Measurements from ENCODE around the gene OR5AC2.
A peak's percentile ranks its signal among the peaks of the same experiment; 100 is the strongest.

OR5AC2 gene

DNA sequence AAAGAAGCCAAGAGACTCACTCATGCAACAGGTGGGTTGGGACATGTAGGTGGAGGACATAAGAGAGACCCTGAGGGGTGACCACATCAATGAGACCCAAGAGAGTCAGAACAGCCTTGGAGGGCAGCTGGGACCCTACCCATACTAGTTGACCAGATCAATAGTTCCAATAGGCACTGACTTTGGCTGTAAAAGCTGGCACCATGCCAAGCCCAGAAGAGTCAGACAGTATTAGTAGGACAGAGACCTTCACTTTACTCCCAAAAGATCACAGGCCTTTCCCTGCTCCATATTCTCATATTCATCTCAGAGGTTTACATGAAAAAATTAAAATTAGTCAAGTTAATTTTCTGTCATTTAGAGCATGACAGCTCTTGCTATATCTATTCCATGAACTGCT lies 30.9 kb upstream of the OR5AC2 start:
- H3K9ac ChIP-seq (ENCODE audit: insufficient read length, low read depth): no peak overlapping the region
- H3K4me1 ChIP-seq (ENCODE audit: insufficient read depth, insufficient read length): peaks cover 2% of the 10 kb centered on the region
- H3K9me3 ChIP-seq (ENCODE audit: insufficient read depth, low read length): peaks cover 7% of the 10 kb centered on the region; the same call in 1 of the 2 replicates
- H3K4me3 ChIP-seq (ENCODE audit: insufficient read length, low read depth): no peak overlapping the region
- DNase-seq (ENCODE audit: low read depth, low spot score): no peak
- no peak for TF ChIP-seq ZNF274 (IDR thresholded peaks at IDR 0.05; ENCODE audit: low read depth, low read length)
- TF ChIP-seq YY1 (IDR thresholded peaks at IDR 0.05; ENCODE audit: insufficient read depth, insufficient read length): no peak
- no peaks in the 10 kb centered on the region for H3K27me3 ChIP-seq (ENCODE audit: insufficient read depth, insufficient read length)
- no peaks in the 10 kb centered on the region for H3K36me3 ChIP-seq (ENCODE audit: insufficient read depth, insufficient read length, low read length)

DNA sequence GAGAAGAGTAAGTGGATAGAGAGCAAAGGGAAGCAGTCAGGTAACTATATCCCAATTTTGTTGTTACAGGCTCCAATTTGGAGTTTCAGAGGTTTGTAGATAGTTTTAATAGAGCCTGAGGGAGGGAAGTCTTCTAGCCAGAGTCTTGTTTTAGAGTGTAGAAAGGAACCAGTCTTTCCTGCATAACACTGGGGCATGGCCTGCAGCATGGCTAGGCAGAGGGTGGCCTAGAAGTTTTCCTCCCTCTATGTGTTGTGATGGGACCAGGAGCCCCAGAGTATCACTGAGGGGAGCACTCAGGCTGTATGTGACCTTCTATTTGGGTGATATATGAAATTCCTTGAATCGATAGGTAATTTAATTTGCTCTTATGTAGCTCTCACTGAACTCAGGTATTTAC lies 29.3 kb upstream of the OR5AC2 start:
- Histone ChIP-seq H3K9me3 (ENCODE audit: insufficient read depth, low read length) (peaks cover 7% of the 10 kb centered on the region; the same call in 1 of the 2 replicates), H3K36me3 (ENCODE audit: insufficient read depth, insufficient read length, low read length) (no peaks in the 10 kb centered on the region), H3K27me3 (ENCODE audit: insufficient read depth, insufficient read length) (no peaks in the 10 kb centered on the region), H3K9ac (ENCODE audit: insufficient read length, low read depth) (no peak overlapping the region), H3K4me1 (ENCODE audit: insufficient read depth, insufficient read length) (peaks cover 2% of the 10 kb centered on the region), H3K4me3 (ENCODE audit: insufficient read length, low read depth) (no peak overlapping the region)
- no peak for DNase-seq (ENCODE audit: low read depth, low spot score)
- TF ChIP-seq YY1 (IDR thresholded peaks at IDR 0.05; ENCODE audit: insufficient read depth, insufficient read length) (no peak), SUZ12 (IDR thresholded peaks at IDR 0.05; ENCODE audit: extremely low read depth, insufficient read depth, insufficient read length) (no peak), ZNF274 (IDR thresholded peaks at IDR 0.05; ENCODE audit: low read depth, low read length) (no peak)

DNA sequence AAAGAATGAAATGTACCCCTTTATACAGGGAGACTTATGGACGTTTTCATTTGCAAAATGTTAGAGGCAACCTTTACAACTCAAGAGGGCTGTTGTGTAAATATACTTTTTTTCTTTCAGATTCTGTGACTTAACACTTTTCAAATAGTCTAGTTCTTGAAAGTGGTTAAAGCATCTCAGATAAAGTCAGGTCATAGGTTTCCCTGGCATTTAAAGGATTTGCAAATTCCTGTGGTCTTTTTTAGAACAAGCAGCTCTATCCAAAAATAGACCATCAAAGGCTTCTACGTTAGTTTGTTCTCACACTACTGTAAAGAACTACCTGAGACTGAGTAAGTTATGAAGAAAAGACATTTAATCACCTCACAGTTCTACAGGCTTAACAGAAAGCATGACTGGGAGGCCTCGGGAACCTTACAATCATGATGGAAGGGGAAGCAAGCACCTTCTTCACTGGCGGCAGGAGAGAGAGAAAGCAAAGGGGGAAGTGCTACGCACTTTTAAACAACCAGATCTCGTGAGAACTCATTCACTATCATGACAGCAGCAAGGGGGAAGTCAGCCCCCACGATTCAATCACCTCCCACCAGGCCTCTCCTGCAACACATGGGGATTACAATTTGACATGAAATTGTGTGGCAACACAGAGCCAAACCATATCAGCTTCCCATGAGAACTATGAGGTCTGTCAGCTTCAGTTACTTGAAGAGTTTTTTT lies 28.6 kb upstream of the OR5AC2 start:
- no peak for DNase-seq (ENCODE audit: low read depth, low spot score)
- H3K4me1 ChIP-seq (ENCODE audit: insufficient read depth, insufficient read length): peaks cover 2% of the 10 kb centered on the region

DNA sequence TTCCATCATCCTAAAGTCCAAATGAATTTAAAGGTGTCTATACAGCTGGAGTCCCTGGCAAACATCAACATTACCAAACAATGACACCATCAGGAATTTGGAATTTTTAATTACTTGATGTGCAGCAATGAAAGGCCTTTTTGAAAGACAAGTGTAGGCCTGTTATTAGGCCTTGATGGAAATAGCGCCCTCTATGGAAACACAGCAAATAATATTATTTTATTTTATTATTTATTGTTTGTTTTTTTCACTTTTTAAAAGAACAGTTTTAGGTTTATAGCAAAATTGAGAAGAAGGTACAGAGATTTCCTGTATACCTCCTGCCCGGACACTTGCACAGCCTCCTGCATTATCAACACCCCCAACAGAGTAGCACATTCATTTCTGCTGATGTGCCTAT lies 18.1 kb upstream of the OR5AC2 start:
- H3K9me3 ChIP-seq (ENCODE audit: insufficient read depth, low read length): no peaks in the 10 kb centered on the region
- no peak overlapping the region for H3K4me3 ChIP-seq (ENCODE audit: insufficient read length, low read depth)
- no peaks in the 10 kb centered on the region for H3K4me1 ChIP-seq (ENCODE audit: insufficient read depth, insufficient read length)
- no peaks in the 10 kb centered on the region for H3K27me3 ChIP-seq (ENCODE audit: insufficient read depth, insufficient read length)
- TF ChIP-seq YY1 (IDR thresholded peaks at IDR 0.05; ENCODE audit: insufficient read depth, insufficient read length) (no peak), SUZ12 (IDR thresholded peaks at IDR 0.05; ENCODE audit: extremely low read depth, insufficient read depth, insufficient read length) (no peak), ZNF274 (IDR thresholded peaks at IDR 0.05; ENCODE audit: low read depth, low read length) (no peak)
- no peaks in the 10 kb centered on the region for H3K36me3 ChIP-seq (ENCODE audit: insufficient read depth, insufficient read length, low read length)
- H3K9ac ChIP-seq (ENCODE audit: insufficient read length, low read depth): no peak overlapping the region
- no peak for DNase-seq (ENCODE audit: low read depth, low spot score)

More for the DNA sequence above, 28.6 kb upstream of the OR5AC2 start:
- Histone ChIP-seq H3K9me3 (ENCODE audit: insufficient read depth, low read length) (peaks cover 7% of the 10 kb centered on the region; the same call in 1 of the 2 replicates), H3K9ac (ENCODE audit: insufficient read length, low read depth) (no peak overlapping the region), H3K27me3 (ENCODE audit: insufficient read depth, insufficient read length) (no peaks in the 10 kb centered on the region), H3K36me3 (ENCODE audit: insufficient read depth, insufficient read length, low read length) (no peaks in the 10 kb centered on the region), H3K4me3 (ENCODE audit: insufficient read length, low read depth) (no peak overlapping the region)
- TF ChIP-seq YY1 (IDR thresholded peaks at IDR 0.05; ENCODE audit: insufficient read depth, insufficient read length) (no peak), SUZ12 (IDR thresholded peaks at IDR 0.05; ENCODE audit: extremely low read depth, insufficient read depth, insufficient read length) (no peak), ZNF274 (IDR thresholded peaks at IDR 0.05; ENCODE audit: low read depth, low read length) (no peak)

DNA sequence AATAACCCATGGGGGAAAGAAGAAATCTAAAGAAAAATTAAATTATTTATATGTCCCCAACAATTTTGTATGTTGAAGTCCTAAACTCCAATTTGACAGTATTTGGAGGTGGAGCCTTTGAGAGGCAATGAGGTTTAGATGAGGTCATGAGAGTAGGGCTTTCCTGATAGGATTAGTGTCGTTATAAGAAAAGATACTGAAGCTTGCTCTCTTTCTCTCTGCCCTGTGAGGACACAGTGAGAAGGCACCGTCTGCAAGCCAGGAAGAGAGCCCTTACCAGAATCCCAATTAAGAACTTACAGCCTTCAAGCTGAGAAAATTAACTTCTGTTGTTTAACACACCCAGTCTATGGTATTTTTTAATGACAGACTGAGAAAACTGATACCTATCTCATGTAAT lies 16.1 kb upstream of the OR5AC2 start:
- H3K9ac ChIP-seq (ENCODE audit: insufficient read length, low read depth): no peak overlapping the region
- no peaks in the 10 kb centered on the region for H3K4me1 ChIP-seq (ENCODE audit: insufficient read depth, insufficient read length)
- no peak for DNase-seq (ENCODE audit: low read depth, low spot score)
- no peaks in the 10 kb centered on the region for H3K27me3 ChIP-seq (ENCODE audit: insufficient read depth, insufficient read length)
- no peak for TF ChIP-seq SUZ12 (IDR thresholded peaks at IDR 0.05; ENCODE audit: extremely low read depth, insufficient read depth, insufficient read length)
- TF ChIP-seq ZNF274 (IDR thresholded peaks at IDR 0.05; ENCODE audit: low read depth, low read length): no peak
- TF ChIP-seq YY1 (IDR thresholded peaks at IDR 0.05; ENCODE audit: insufficient read depth, insufficient read length): no peak
- no peaks in the 10 kb centered on the region for H3K9me3 ChIP-seq (ENCODE audit: insufficient read depth, low read length)
- H3K36me3 ChIP-seq (ENCODE audit: insufficient read depth, insufficient read length, low read length): no peaks in the 10 kb centered on the region
- no peak overlapping the region for H3K4me3 ChIP-seq (ENCODE audit: insufficient read length, low read depth)

DNA sequence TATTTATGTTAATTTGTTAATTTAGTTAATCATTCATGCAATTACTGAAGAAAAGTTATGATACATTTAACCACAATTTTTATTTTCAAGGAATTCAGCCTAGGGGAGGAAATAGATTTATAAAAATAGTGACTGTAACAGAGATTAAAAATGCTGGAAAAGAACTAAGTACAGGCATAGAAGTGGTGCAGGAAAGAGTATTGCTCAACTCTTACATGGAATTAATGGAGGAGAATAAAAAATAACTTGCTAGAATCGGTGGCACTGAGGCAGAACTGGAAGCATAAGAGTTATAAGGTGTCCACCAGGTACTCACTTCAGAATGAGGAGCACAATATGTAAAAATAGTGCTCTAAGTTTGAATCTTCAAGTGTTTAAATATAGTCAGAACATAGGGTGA lies 13.5 kb upstream of the OR5AC2 start:
- no peak for TF ChIP-seq SUZ12 (IDR thresholded peaks at IDR 0.05; ENCODE audit: extremely low read depth, insufficient read depth, insufficient read length)
- H3K9me3 ChIP-seq (ENCODE audit: insufficient read depth, low read length): no peaks in the 10 kb centered on the region
- DNase-seq (ENCODE audit: low read depth, low spot score): no peak
- H3K9ac ChIP-seq (ENCODE audit: insufficient read length, low read depth): no peak overlapping the region
- H3K36me3 ChIP-seq (ENCODE audit: insufficient read depth, insufficient read length, low read length): no peaks in the 10 kb centered on the region
- H3K4me1 ChIP-seq (ENCODE audit: insufficient read depth, insufficient read length): no peaks in the 10 kb centered on the region
- H3K27me3 ChIP-seq (ENCODE audit: insufficient read depth, insufficient read length): no peaks in the 10 kb centered on the region
- no peak overlapping the region for H3K4me3 ChIP-seq (ENCODE audit: insufficient read length, low read depth)

DNA sequence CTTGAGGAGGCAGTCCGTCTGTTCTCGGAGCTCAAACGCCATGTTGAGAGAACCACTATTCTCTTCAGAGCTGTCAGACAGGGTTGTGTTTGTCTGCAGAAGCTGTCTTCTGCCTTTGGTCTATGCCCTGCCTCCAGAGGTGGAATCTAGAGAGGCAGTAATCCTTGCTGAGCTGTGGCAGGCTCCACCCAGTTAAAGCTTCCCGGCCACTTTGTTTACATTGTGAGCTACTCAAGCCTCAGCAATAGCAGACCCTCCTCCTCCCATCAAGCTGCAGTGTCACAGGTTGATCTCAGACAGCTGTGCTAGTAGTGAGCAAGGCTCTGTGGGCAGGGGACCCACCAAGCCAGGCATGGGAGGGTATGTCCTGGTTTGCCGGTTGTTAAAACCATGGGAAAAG lies 8.9 kb downstream of the OR5AC2 start:
- Histone ChIP-seq H3K9me3 (ENCODE audit: insufficient read depth, low read length) (no peaks in the 10 kb centered on the region), H3K36me3 (ENCODE audit: insufficient read depth, insufficient read length, low read length) (no peaks in the 10 kb centered on the region), H3K4me1 (ENCODE audit: insufficient read depth, insufficient read length) (no peaks in the 10 kb centered on the region), H3K27me3 (ENCODE audit: insufficient read depth, insufficient read length) (no peaks in the 10 kb centered on the region), H3K4me3 (ENCODE audit: insufficient read length, low read depth) (no peak overlapping the region), H3K9ac (ENCODE audit: insufficient read length, low read depth) (no peak overlapping the region)
- peak; percentile 15 for DNase-seq (ENCODE audit: low read depth, low spot score)
- no peak for TF ChIP-seq ZNF274 (IDR thresholded peaks at IDR 0.05; ENCODE audit: low read depth, low read length)
- no peak for TF ChIP-seq YY1 (IDR thresholded peaks at IDR 0.05; ENCODE audit: insufficient read depth, insufficient read length)
- no peak for TF ChIP-seq SUZ12 (IDR thresholded peaks at IDR 0.05; ENCODE audit: extremely low read depth, insufficient read depth, insufficient read length)
